Astrocyte (in vitro differentiated cells and primary cell): ENCODE results near the gene AP2B1. TPM values are rescaled to one million over a fixed set of nuclear protein-coding genes. Genes with fewer than 3 reads are reported as not detected.

ENCODE experiments used
- DNase-seq: peaks from one replicate; pipeline ENCODE4 v3.0.0-alpha.2; 2010; ENCODE audit warnings: low read depth
- FAIRE-seq: peaks from 2 replicates; lab custom pipeline; 2011; peaks lifted over from hg19 to GRCh38; lab: Jason Lieb, UNC
- H2AFZ ChIP-seq: 2 replicates; pipeline ENCODE4 v1.6.0; 2012; ENCODE audit warnings: low read depth, low read length, inconsistent platforms
- H3K27ac ChIP-seq: 2 replicates; pipeline ENCODE4 v1.5.1; 2011; ENCODE audit warnings: low read depth, low read length, inconsistent platforms
- H3K27me3 ChIP-seq: 2 replicates; pipeline ENCODE4 v1.6.0; 2011; ENCODE audit warnings: low read length, inconsistent platforms; ENCODE audit not compliant: insufficient read depth
- H3K36me3 ChIP-seq: 2 replicates; pipeline ENCODE4 v1.5.1; 2011; ENCODE audit warnings: low read length, inconsistent platforms; ENCODE audit not compliant: insufficient read depth
- H3K4me1 ChIP-seq: 2 replicates; pipeline ENCODE4 v1.5.1; 2011; ENCODE audit warnings: low read length, inconsistent platforms; ENCODE audit not compliant: insufficient read depth
- H3K4me2 ChIP-seq: 2 replicates; pipeline ENCODE4 v1.6.0; 2012; ENCODE audit warnings: low read length, inconsistent platforms
- H3K4me3 ChIP-seq: 2 replicates; pipeline ENCODE4 v1.5.1; 2011; ENCODE audit warnings: low read depth, mild to moderate bottlenecking, low read length, inconsistent platforms; ENCODE audit not compliant: insufficient read depth
- H3K79me2 ChIP-seq: 2 replicates; pipeline ENCODE4 v1.6.0; 2012; ENCODE audit warnings: mild to moderate bottlenecking, low read length, inconsistent platforms; ENCODE audit not compliant: insufficient read depth
- H3K9ac ChIP-seq: 2 replicates; pipeline ENCODE4 v1.6.0; 2012; ENCODE audit warnings: mild to moderate bottlenecking, low read length, inconsistent platforms
- H3K9me3 ChIP-seq: 2 replicates; pipeline ENCODE4 v1.5.1; 2012; ENCODE audit warnings: low read depth, mild to moderate bottlenecking, low read length, inconsistent platforms; ENCODE audit not compliant: insufficient read depth
- H4K20me1 ChIP-seq: 2 replicates; pipeline ENCODE4 v1.6.0; 2012; ENCODE audit warnings: low read length, inconsistent platforms; ENCODE audit not compliant: insufficient read depth
- H3K27ac Mint-ChIP-seq: one replicate; pipeline ENCODE4 v1.8.0; 2021; ENCODE audit warnings: mild to moderate bottlenecking, mixed read lengths; ENCODE audit not compliant: unreplicated experiment
- H3K27me3 Mint-ChIP-seq: one replicate; pipeline ENCODE4 v1.8.0; 2021; ENCODE audit warnings: low read depth, mixed read lengths; ENCODE audit not compliant: unreplicated experiment
- H3K36me3 Mint-ChIP-seq: one replicate; pipeline ENCODE4 v1.8.0; 2021; ENCODE audit warnings: low read depth, mixed read lengths; ENCODE audit not compliant: unreplicated experiment
- H3K4me1 Mint-ChIP-seq: one replicate; pipeline ENCODE4 v1.8.0; 2021; ENCODE audit warnings: low read depth, mixed read lengths; ENCODE audit not compliant: unreplicated experiment
- H3K4me3 Mint-ChIP-seq: one replicate; pipeline ENCODE4 v1.8.0; 2021; ENCODE audit warnings: mild to moderate bottlenecking, moderate library complexity, mixed read lengths; ENCODE audit not compliant: unreplicated experiment
- H3K9me3 Mint-ChIP-seq: one replicate; pipeline ENCODE4 v1.8.0; 2021; ENCODE audit warnings: mild to moderate bottlenecking, mixed read lengths; ENCODE audit not compliant: unreplicated experiment
- EZH2 ChIP-seq: IDR thresholded peaks from 2 replicates; pipeline ENCODE4 v1.6.1; 2012; ENCODE audit warnings: mild to moderate bottlenecking, low read length, inconsistent platforms; ENCODE audit not compliant: insufficient read depth
- total RNA-seq: library from RNA; stranded (reverse); gene quantifications from 2 replicates; pipeline ENCODE4 v1.2.1, GENCODE V29; 2021
- TF ChIP-seq, protein P1 (sequence below): IDR thresholded peaks from 2 replicates; pipeline ENCODE4 v1.5.1; 2011; ENCODE audit warnings: low read depth, mild to moderate bottlenecking, inconsistent platforms, low read length, moderate library complexity; ENCODE audit not compliant: insufficient read depth

Gene AP2B1
- total RNA-seq, 1 donor from 2014 or later = 313 TPM

DNA sequence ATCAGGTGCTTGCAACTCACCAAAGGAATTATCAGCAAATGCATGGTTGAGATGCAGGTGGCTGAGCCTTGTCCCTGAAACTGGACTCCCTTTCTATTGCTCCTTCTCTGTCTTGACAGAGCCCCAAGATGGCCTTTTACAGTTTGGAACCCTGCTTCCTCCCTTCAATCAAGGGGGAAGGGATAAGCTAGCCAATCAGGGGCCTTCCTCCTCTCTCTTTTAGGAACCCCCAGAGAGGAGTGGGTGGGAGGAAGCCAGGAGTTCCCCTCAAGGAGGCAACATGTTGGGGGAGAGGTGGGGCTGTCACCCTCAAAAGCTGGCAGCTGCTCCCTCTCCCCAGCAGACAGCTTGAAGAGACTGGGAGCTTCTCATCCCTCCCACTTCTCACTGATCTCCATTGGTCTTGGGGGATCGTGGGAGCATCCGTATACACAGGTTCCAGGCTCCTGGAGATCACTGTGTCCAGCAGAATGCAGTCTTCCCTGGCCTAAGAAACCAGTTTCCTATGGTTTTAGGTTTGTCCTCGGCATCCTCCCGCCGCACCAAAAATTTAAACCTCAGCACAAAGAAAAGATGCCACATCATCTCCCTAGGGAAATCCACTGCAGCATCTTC, 151.5 kb downstream of the AP2B1 start:
- H3K27me3 ChIP-seq = peaks cover 36% of the 10 kb centered on the region
- Mint-ChIP-seq H3K36me3 (peaks cover 9% of the 10 kb centered on the region), H3K4me1 (no peaks in the 10 kb centered on the region), H3K27me3 (peaks cover 46% of the 10 kb centered on the region), H3K27ac (no peak overlapping the region), H3K9me3 (peaks cover under 1% of the 10 kb centered on the region), H3K4me3 (no peak overlapping the region)
- H3K4me2 ChIP-seq = no peak overlapping the region
- DNase-seq (no peak), FAIRE-seq (no peak)
- H3K4me3 ChIP-seq = no peak overlapping the region
- no peaks in the 10 kb centered on the region for H3K36me3 ChIP-seq
- H3K79me2 ChIP-seq = no peaks in the 10 kb centered on the region
- H3K9me3 ChIP-seq = peaks cover 7% of the 10 kb centered on the region
- no peak for TF ChIP-seq EZH2
- TF ChIP-seq, protein P1, sequence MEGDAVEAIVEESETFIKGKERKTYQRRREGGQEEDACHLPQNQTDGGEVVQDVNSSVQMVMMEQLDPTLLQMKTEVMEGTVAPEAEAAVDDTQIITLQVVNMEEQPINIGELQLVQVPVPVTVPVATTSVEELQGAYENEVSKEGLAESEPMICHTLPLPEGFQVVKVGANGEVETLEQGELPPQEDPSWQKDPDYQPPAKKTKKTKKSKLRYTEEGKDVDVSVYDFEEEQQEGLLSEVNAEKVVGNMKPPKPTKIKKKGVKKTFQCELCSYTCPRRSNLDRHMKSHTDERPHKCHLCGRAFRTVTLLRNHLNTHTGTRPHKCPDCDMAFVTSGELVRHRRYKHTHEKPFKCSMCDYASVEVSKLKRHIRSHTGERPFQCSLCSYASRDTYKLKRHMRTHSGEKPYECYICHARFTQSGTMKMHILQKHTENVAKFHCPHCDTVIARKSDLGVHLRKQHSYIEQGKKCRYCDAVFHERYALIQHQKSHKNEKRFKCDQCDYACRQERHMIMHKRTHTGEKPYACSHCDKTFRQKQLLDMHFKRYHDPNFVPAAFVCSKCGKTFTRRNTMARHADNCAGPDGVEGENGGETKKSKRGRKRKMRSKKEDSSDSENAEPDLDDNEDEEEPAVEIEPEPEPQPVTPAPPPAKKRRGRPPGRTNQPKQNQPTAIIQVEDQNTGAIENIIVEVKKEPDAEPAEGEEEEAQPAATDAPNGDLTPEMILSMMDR = no peak
- peaks cover 7% of the 10 kb centered on the region for H4K20me1 ChIP-seq
- H3K4me1 ChIP-seq = peaks cover 2% of the 10 kb centered on the region
- H3K9ac ChIP-seq = no peak overlapping the region
- no peak overlapping the region for H3K27ac ChIP-seq
- no peak overlapping the region for H2AFZ ChIP-seq

DNA sequence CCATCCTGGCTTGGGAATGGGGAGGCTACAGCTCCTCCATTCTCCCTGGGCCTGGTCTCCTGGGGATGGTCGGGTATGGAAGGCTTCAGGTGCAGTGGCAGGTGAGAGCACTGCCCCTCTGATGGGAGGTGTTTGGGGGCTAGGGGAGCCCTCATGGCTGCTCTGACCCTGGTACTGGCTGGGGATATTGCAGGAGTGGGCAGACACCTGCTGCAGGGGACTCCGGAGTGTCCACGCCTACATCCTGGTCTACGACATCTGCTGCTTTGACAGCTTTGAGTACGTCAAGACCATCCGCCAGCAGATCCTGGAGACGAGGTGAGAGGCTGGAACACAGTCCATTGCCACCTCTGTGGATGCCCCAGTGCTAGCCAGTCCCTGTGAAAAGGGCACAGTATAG, 153.1 kb downstream of the AP2B1 start:
- no peak for FAIRE-seq
- H3K4me1 Mint-ChIP-seq = no peaks in the 10 kb centered on the region
- H3K4me2 ChIP-seq = no peak overlapping the region
- no peak overlapping the region for H3K27ac Mint-ChIP-seq
- no peak for TF ChIP-seq EZH2
- TF ChIP-seq, protein P1 = no peak
- no peaks in the 10 kb centered on the region for H3K36me3 ChIP-seq
- H4K20me1 ChIP-seq = peaks cover 7% of the 10 kb centered on the region
- peaks cover 4% of the 10 kb centered on the region for H3K36me3 Mint-ChIP-seq
- H3K9ac ChIP-seq = no peak overlapping the region
- H3K9me3 ChIP-seq = peaks cover 7% of the 10 kb centered on the region
- H3K4me1 ChIP-seq = peaks cover 2% of the 10 kb centered on the region
- peaks cover 56% of the 10 kb centered on the region for H3K27me3 Mint-ChIP-seq
- no peak overlapping the region for H2AFZ ChIP-seq
- peaks cover 1% of the 10 kb centered on the region for H3K9me3 Mint-ChIP-seq
- H3K79me2 ChIP-seq = no peaks in the 10 kb centered on the region
- H3K4me3 Mint-ChIP-seq = no peak overlapping the region
- no peak for DNase-seq
- H3K27ac ChIP-seq = no peak overlapping the region
- H3K27me3 ChIP-seq = peaks cover 36% of the 10 kb centered on the region
- no peak overlapping the region for H3K4me3 ChIP-seq
